Heart right ventricle (tissue), 16 donors: ENCODE data around the gene ATP6V0E1. TPM values are rescaled to one million over a fixed set of nuclear protein-coding genes. Genes with fewer than 3 reads are reported as not detected.

ENCODE experiments used
- ATAC-seq, 8 donors: fragments of 200-7000 bp; cut with Tn5 transposase; one replicate each; pipeline ENCODE4 v1.9.1; 2020; ENCODE audit warnings: mild to moderate bottlenecking in 8 of 8, moderate library complexity in 8 of 8, moderate number of reproducible peaks in 1 of 8
- DNase-seq, 2 donors: peaks; one replicate each; pipeline ENCODE4 v3.0.0-alpha.2; 2020
- H3K27ac ChIP-seq, 10 donors: fragments of 200-600 bp; sonication (generic) in 2 of 10; one replicate each; pipeline versions ENCODE4 v1.5.0 to v1.8.0; 2020 to 2022; ENCODE audit warnings: mild to moderate bottlenecking in 3 of 10
- H3K27me3 ChIP-seq, 7 donors: fragments of 200-600 bp; one replicate each; pipeline ENCODE4 v1.8.0; 2021 to 2022; ENCODE audit warnings: mild to moderate bottlenecking in 2 of 7
- H3K36me3 ChIP-seq, 9 donors: fragments of 200-600 bp; sonication (generic) in 1 of 9; one replicate each; pipeline versions ENCODE4 v1.5.0 to v1.8.0; 2020 to 2022; ENCODE audit warnings: mild to moderate bottlenecking in 2 of 9
- H3K4me1 ChIP-seq, 9 donors: fragments of 200-600 bp; sonication (generic) in 1 of 9; one replicate each; pipeline versions ENCODE4 v1.5.0 to v1.8.0; 2020 to 2022; ENCODE audit warnings: mild to moderate bottlenecking in 4 of 9
- H3K4me3 ChIP-seq, 10 donors: fragments of 200-600 bp; sonication (generic) in 2 of 10; one replicate each; pipeline versions ENCODE4 v1.5.0 to v1.8.0; 2020 to 2022; ENCODE audit warnings: mild to moderate bottlenecking in 7 of 10, moderate library complexity in 2 of 10
- H3K9me3 ChIP-seq, 11 donors: fragments of 200-600 bp in 10 of 11; sonication (generic) in 2 of 11; one replicate each; pipeline versions ENCODE4 v1.5.0 to v1.8.0; 2013 to 2022; ENCODE audit warnings: mild to moderate bottlenecking in 2 of 11, control low read depth in 1 of 11, moderate library complexity in 1 of 11
- whole genome bisulfite sequencing, 2 donors: extraction: QIAGEN DNeasy Blood & Tissue Kit; methylation state at CpG; one replicate each; pipeline ENCODE4 v1.1.7; 2013; ENCODE audit warnings: inconsistent platforms in 1 of 2; 5-methylcytosine and 5-hydroxymethylcytosine counted together
- intact Hi-C, 10 donors: fragments of 100-400 bp; cut with DNase I; formaldehyde crosslinking; loops; one replicate each; pipeline versions ENCODE4 v1.11.1 to v1.14.2; 2022
- polyA plus RNA-seq, 2 donors: library from polyadenylated mRNA; stranded (reverse); fragments of 200-250 nt; gene quantifications; one replicate each; pipeline ENCODE4 v1.2.3, GENCODE V29; 2013
- total RNA-seq, 10 donors: library from RNA; stranded (reverse); fragmentation: NEBNext Ultra II Directional in 3 of 10; extraction: Animal tissue kit (Norgen Biotek cat#: 25700) in 3 of 10; gene quantifications; one replicate each; pipeline versions ENCODE4 v1.2.1 to v1.2.4, GENCODE V29; 2021 to 2023
- TF ChIP-seq, protein P1 (sequence below), 9 donors: fragments of 200-600 bp; sonication (generic) in 2 of 9; IDR thresholded peaks; one replicate each; pipeline versions ENCODE4 v1.5.0 to v1.8.0; 2021 to 2022; ENCODE audit warnings: antibody characterized with exemption in 9 of 9, mild to moderate bottlenecking in 5 of 9, moderate library complexity in 1 of 9
- donor health status: Arrhythmogenic right ventricular cardiomyopathy.
- donor health status: ischemic (EF 13 %, LVEDD 7.1; RV severe dilation, severe dysfunction).
- donor health status: healthy with polysubstance abuse.
- donor health status: DM: no; HTN: yes; CAD: no.
- donor health status: DM: no; HTN: no; CAD: no.
- donor health status: ischemic (EF 25% LVEDD 6.9; RV normal size, moderate dysfunction).
- donor health status: ischemic (EF 25% LVEDD 5.7; RV mildly dilated, moderate dysfunction).
- donor health status: healthy.
- donor health status: DM: yes; HTN: yes; CAD: no.
- donor health status: Ischemic cardiomyopathy.
- donor health status: ischemic (EF 35%, LVEDD 5.7; RV mildly dilated, moderate dysfunction).
- donor health status: nonischemic (EF 11% LVEDD 7.7; RV severe dilation, severe dysfunction).
- donor health status: DM: yes; HTN: yes; CAD: no.
- donor health status: PGD.
- donor health status: ischemic (EF 29% LVEDD 5.4; RV normal size, mild dysfunction).
- donor health status: nonischemic (EF 23%, LVEDD 6.1; RV moderate dilation, normal function).

Gene ATP6V0E1
- total and polyA plus RNA-seq, 12 donors = 134 to 271 (median 194) TPM

DNA sequence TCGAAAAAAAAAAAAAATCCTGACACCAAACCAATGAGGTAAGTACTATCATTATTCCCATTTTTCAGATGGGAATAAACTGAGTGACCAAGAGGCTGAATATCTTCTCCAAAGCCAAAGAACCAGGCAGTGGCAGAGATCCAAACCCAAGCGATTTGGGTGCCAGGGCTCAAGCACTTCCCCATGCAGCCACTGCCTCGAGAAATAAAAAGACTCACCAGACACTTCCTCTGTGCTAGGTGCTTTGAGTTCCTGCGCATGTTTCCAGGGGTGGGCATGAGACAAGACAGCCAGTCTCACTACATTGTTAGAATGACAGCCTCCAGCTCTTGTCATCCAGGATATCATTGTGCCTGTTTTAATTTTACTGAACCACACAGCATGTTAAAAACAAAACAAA, 26.6 kb upstream of the ATP6V0E1 start:
- Histone ChIP-seq H3K9me3 (no peaks in the 10 kb centered on the region), H3K27ac (no peak overlapping the region), H3K4me1 (peaks cover 3 to 31% (median 13%) of the 10 kb centered on the region in 9 donors), H3K27me3 (no peaks in the 10 kb centered on the region), H3K36me3 (peaks cover 0 to 13% (median 2%) of the 10 kb centered on the region in 9 donors), H3K4me3 (no peak overlapping the region)
- TF ChIP-seq, protein P1, sequence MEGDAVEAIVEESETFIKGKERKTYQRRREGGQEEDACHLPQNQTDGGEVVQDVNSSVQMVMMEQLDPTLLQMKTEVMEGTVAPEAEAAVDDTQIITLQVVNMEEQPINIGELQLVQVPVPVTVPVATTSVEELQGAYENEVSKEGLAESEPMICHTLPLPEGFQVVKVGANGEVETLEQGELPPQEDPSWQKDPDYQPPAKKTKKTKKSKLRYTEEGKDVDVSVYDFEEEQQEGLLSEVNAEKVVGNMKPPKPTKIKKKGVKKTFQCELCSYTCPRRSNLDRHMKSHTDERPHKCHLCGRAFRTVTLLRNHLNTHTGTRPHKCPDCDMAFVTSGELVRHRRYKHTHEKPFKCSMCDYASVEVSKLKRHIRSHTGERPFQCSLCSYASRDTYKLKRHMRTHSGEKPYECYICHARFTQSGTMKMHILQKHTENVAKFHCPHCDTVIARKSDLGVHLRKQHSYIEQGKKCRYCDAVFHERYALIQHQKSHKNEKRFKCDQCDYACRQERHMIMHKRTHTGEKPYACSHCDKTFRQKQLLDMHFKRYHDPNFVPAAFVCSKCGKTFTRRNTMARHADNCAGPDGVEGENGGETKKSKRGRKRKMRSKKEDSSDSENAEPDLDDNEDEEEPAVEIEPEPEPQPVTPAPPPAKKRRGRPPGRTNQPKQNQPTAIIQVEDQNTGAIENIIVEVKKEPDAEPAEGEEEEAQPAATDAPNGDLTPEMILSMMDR (IDR thresholded peaks at IDR 0.05) = no peak
- 72 to 79% methylated on average over 4 of the region's 4 CpGs for WGBS, 2 donors
- no peak for DNase-seq
- intact Hi-C loops = no loop called here
- ATAC-seq = no peak

DNA sequence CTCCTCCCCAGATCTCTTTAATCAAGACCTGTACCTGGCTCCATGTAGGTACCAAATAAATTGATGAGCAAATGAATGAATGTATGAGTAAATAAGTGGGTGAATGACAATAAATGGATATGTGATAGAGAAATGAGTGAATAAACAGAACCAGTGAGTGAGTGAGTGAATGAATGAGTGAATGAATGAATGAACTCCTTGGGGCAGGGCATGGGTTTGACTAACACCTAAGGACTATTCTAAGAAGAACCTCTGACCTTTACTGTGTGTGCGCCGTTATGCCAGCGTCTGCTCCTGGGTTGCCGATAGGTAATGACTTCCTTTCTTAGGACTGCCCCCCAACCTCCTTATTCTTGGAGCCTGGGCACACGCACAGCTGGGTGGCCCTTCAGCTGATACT, 26.1 kb upstream of the ATP6V0E1 start:
- H3K4me3 ChIP-seq = no peak overlapping the region
- no peaks in the 10 kb centered on the region for H3K27me3 ChIP-seq
- WGBS, 2 donors = 53 to 66% methylated on average over 5 of the region's 5 CpGs
- TF ChIP-seq, protein P1 (IDR thresholded peaks at IDR 0.05) = no peak
- peaks cover 3 to 31% (median 13%) of the 10 kb centered on the region in 9 donors for H3K4me1 ChIP-seq
- intact Hi-C loops = no loop called here
- H3K9me3 ChIP-seq = no peaks in the 10 kb centered on the region
- H3K36me3 ChIP-seq = peaks cover 0 to 16% (median 6%) of the 10 kb centered on the region in 9 donors
- ATAC-seq (no peak), DNase-seq (no peak)
- no peak overlapping the region for H3K27ac ChIP-seq

DNA sequence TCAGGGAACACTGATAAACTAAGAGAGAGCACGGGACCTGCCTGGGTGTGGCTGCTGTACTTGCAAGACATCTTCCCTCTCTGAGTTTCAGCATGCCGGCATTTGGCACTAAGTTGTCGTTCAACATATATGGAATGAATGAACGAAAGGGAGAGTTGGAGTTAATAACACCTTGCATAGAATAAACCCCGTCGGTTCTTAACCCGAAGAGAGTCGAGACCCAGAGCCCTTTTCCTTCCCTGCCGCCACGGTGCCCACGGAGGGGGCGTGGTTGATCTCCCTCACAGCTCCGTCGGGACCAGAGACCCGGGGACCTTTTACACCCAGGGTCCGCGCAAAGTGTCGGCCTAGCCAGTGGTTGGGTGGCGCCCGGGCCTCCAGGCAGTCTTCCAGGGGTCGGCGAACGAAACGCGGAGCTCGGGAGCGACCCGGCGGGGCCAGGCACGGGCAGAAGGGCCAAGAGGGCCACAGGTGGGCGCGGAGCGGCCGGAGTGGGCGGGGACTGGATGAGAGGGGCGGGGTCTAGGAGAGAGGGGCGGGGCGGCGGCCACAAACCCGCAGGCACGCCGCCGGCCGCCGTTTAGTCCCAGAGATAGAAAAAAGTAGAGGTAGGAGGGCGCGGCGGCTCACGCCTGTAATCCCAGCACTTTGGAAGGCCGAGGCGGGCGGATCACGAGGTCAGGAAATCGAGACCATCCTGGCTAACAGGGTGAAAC, 25.1 kb upstream of the ATP6V0E1 start:
- Histone ChIP-seq H3K4me1 (peaks cover 3 to 31% (median 13%) of the 10 kb centered on the region in 9 donors), H3K4me3 (peak overlapping the region; percentile 72 to 97 (median 86)), H3K9me3 (no peaks in the 10 kb centered on the region), H3K27ac (peak overlapping the region; percentile 25 to 96 (median 84)), H3K36me3 (peaks cover 0 to 26% (median 6%) of the 10 kb centered on the region in 9 donors), H3K27me3 (no peaks in the 10 kb centered on the region)
- 1 to 6% methylated on average over 54 of the region's 54 CpGs for WGBS, 2 donors
- intact Hi-C loops = no loop called here
- peak; percentile 86 to 94 (median 90) for ATAC-seq
- TF ChIP-seq, protein P1 (IDR thresholded peaks at IDR 0.05) = no peak
- peak; percentile 48 to 73 for DNase-seq

DNA sequence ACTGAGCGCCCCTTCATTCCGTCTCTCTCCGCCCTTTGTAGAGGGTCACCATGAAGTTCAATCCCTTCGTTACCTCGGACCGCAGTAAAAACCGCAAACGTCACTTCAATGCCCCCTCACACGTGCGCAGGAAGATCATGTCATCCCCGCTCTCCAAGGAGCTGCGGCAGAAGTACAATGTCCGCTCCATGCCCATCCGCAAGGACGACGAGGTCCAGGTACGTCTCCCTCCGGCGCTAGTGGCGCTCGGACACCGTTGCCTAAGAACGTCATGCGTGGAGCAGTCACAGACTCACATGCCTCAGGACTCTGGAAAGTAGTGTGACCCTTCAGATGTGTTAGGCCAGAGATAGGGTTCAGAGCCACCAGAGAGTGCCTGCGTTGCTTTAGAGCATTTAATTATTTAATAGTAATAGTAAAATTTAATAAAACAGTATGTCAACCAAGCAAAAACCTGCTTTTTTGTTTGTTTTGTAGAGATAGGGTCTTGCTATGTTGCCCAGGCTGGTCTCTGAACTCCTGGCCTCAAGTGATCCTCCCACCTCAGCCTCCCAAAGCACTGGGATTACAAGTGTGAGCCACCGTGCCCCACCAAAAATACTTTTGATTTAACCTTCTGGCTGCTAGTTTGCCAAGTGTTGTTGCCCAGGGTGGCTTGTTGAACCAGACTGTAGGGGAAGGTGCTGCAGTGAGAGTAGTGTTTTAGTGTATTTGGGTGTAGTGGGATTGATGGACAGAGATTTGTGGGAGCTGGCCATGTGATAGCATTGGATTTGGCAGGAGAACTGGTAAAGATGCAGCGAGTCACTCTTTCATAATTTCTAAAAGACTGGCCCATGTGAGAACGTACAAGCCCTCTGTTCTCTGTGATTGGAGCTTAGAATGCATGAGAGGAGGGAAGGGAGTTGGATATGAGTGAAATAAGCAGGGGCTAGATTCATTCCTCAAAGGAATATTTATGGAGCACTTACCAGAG, 23.5 kb upstream of the ATP6V0E1 start:
- ATAC-seq (no peak), DNase-seq (no peak)

More for the DNA sequence above, 23.5 kb upstream of the ATP6V0E1 start:
- Histone ChIP-seq H3K4me1 (peaks cover 3 to 31% (median 13%) of the 10 kb centered on the region in 9 donors), H3K36me3 (peaks cover 0 to 40% (median 10%) of the 10 kb centered on the region in 9 donors), H3K27me3 (no peaks in the 10 kb centered on the region), H3K4me3 (peak overlapping the region; percentile 72 to 97 (median 86)), H3K9me3 (no peaks in the 10 kb centered on the region), H3K27ac (peak overlapping the region in 9 of 10 donors; percentile 75 to 96 (median 85))
- intact Hi-C loops = no loop called here
- TF ChIP-seq, protein P1 (IDR thresholded peaks at IDR 0.05) = no peak
- WGBS, 2 donors = 13% methylated on average over 28 of the region's 28 CpGs
